Measurements from ENCODE around the gene TDRD3. TPM values are rescaled to one million over a fixed set of nuclear protein-coding genes. Genes with fewer than 3 reads are reported as not detected.

Gene TDRD3
- total and polyA plus RNA-seq, 2 donors from 2014 or later: 14.9 to 42.2 TPM

DNA sequence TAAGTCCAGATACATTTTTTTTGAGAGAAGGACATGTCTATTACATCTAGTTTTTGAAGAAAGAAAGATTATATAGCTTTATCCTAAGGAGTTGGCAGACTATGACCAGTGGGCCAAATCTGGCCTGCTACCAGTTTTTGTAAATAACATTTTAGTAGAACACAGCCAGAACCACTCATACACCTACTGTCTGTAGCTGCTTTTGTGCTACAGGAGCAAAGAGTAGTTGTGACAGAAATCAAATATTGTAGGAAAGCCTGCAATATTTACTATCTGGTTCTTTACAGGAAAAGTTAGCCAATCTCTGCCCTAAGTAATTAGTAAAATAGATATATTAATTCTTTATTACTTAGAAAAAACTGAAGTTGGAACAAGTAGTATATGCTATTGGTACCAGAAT is 17.2 kb downstream of the TDRD3 start:
- Histone ChIP-seq H3K4me1 (ENCODE audit: control insufficient read depth in 2 of 3, insufficient read depth in 2 of 3, low read depth in 1 of 3, low read length in 3 of 3) (peaks cover 0 to 10% (median 0%) of the 10 kb centered on the region in 3 donors), H3K9me3 (ENCODE audit: control insufficient read depth in 2 of 3, insufficient read depth in 1 of 3, low read length in 3 of 3) (no peaks in the 10 kb centered on the region), H3K9ac (ENCODE audit: low read length in 3 of 3) (no peak overlapping the region), H3K4me3 (ENCODE audit: low read length in 3 of 3) (no peak overlapping the region), H3K27ac (ENCODE audit: low read depth in 2 of 2, low read length in 2 of 2) (no peak overlapping the region), H3K36me3 (ENCODE audit: control insufficient read depth in 2 of 3, insufficient read depth in 3 of 3, low read length in 3 of 3) (no peaks in the 10 kb centered on the region), H3K27me3 (ENCODE audit: control insufficient read depth, insufficient read depth, low read length) (no peaks in the 10 kb centered on the region)
- TF ChIP-seq, protein P1, sequence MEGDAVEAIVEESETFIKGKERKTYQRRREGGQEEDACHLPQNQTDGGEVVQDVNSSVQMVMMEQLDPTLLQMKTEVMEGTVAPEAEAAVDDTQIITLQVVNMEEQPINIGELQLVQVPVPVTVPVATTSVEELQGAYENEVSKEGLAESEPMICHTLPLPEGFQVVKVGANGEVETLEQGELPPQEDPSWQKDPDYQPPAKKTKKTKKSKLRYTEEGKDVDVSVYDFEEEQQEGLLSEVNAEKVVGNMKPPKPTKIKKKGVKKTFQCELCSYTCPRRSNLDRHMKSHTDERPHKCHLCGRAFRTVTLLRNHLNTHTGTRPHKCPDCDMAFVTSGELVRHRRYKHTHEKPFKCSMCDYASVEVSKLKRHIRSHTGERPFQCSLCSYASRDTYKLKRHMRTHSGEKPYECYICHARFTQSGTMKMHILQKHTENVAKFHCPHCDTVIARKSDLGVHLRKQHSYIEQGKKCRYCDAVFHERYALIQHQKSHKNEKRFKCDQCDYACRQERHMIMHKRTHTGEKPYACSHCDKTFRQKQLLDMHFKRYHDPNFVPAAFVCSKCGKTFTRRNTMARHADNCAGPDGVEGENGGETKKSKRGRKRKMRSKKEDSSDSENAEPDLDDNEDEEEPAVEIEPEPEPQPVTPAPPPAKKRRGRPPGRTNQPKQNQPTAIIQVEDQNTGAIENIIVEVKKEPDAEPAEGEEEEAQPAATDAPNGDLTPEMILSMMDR (IDR thresholded peaks at IDR 0.05; ENCODE audit: borderline replicate concordance, extremely low read depth, insufficient read depth): no peak
- DNase-seq (no peak), FAIRE-seq (no peak)
- intact Hi-C loops (cut with DNase I): no loop called here

DNA sequence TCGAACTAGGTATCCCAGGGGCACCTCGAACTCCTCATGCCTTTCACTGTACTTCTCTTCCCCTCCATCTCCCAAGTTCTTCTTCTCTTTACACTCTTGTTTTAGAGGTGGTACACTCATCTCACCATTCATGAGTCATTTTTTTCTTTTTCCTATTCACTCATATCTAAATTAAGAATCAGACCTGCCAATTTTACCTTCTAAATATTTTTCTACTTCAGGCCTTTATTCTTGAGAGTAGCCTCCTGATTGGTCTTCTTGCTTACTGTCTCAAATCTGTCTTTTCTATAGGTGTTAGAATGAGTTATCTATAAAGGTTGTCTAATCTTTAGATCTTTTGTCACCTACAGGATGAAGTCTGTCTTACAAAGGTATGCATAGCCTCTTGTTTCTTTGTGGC is 20.7 kb downstream of the TDRD3 start:
- intact Hi-C loops (cut with DNase I): no loop called here
- no peak for FAIRE-seq
- Histone ChIP-seq H3K27ac (ENCODE audit: low read depth in 2 of 2, low read length in 2 of 2) (no peak overlapping the region), H3K4me1 (ENCODE audit: control insufficient read depth in 2 of 3, insufficient read depth in 2 of 3, low read depth in 1 of 3, low read length in 3 of 3) (peaks cover 0 to 2% (median 0%) of the 10 kb centered on the region in 3 donors), H3K27me3 (ENCODE audit: control insufficient read depth, insufficient read depth, low read length) (no peaks in the 10 kb centered on the region), H3K9me3 (ENCODE audit: control insufficient read depth in 2 of 3, insufficient read depth in 1 of 3, low read length in 3 of 3) (no peaks in the 10 kb centered on the region), H3K4me3 (ENCODE audit: low read length in 3 of 3) (no peak overlapping the region), H3K9ac (ENCODE audit: low read length in 3 of 3) (no peak overlapping the region), H3K36me3 (ENCODE audit: control insufficient read depth in 2 of 3, insufficient read depth in 3 of 3, low read length in 3 of 3) (no peaks in the 10 kb centered on the region)
- TF ChIP-seq, protein P1 (IDR thresholded peaks at IDR 0.05; ENCODE audit: borderline replicate concordance, extremely low read depth, insufficient read depth): no peak
- no peak for DNase-seq

DNA sequence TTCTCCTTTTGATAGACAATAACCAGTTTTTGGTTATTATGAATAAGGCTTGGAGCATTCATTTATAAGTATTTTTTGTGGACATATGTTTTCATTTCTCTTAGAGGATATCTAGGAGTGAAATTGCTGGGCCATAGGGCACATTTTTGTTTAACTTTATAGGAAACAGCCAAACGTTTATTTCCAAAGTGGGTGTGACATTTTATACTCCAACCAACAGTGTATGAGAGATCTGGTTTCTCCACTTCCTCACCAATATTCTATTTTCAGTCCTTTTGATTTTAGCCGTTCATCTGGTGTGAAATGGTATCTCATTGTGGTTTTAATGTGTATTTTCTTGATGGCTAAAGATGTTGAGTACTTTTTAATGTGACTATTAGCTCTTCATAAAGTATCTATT is 21.9 kb downstream of the TDRD3 start:
- TF ChIP-seq, protein P1 (IDR thresholded peaks at IDR 0.05; ENCODE audit: borderline replicate concordance, extremely low read depth, insufficient read depth): no peak
- no peak for FAIRE-seq
- H3K4me1 ChIP-seq (ENCODE audit: control insufficient read depth in 2 of 3, insufficient read depth in 2 of 3, low read depth in 1 of 3, low read length in 3 of 3): no peaks in the 10 kb centered on the region
- H3K36me3 ChIP-seq (ENCODE audit: control insufficient read depth in 2 of 3, insufficient read depth in 3 of 3, low read length in 3 of 3): no peaks in the 10 kb centered on the region
- H3K27me3 ChIP-seq (ENCODE audit: control insufficient read depth, insufficient read depth, low read length): no peaks in the 10 kb centered on the region
- no peaks in the 10 kb centered on the region for H3K9me3 ChIP-seq (ENCODE audit: control insufficient read depth in 2 of 3, insufficient read depth in 1 of 3, low read length in 3 of 3)
- no peak overlapping the region for H3K27ac ChIP-seq (ENCODE audit: low read depth in 2 of 2, low read length in 2 of 2)
- no peak overlapping the region for H3K4me3 ChIP-seq (ENCODE audit: low read length in 3 of 3)
- no peak for DNase-seq
- no peak overlapping the region for H3K9ac ChIP-seq (ENCODE audit: low read length in 3 of 3)
- intact Hi-C loops (cut with DNase I): no loop called here

GRCh38 chr13:60425332-60425731 is 28.3 kb downstream of the TDRD3 start:
- H3K4me1 ChIP-seq (ENCODE audit: control insufficient read depth in 2 of 3, insufficient read depth in 2 of 3, low read depth in 1 of 3, low read length in 3 of 3): no peaks in the 10 kb centered on the region
- FAIRE-seq (no peak), DNase-seq (no peak)
- H3K4me3 ChIP-seq (ENCODE audit: low read length in 3 of 3): no peak overlapping the region
- no peaks in the 10 kb centered on the region for H3K9me3 ChIP-seq (ENCODE audit: control insufficient read depth in 2 of 3, insufficient read depth in 1 of 3, low read length in 3 of 3)
- H3K36me3 ChIP-seq (ENCODE audit: control insufficient read depth in 2 of 3, insufficient read depth in 3 of 3, low read length in 3 of 3): no peaks in the 10 kb centered on the region
- intact Hi-C loops (cut with DNase I): no loop called here
- no peak overlapping the region for H3K27ac ChIP-seq (ENCODE audit: low read depth in 2 of 2, low read length in 2 of 2)
- no peaks in the 10 kb centered on the region for H3K27me3 ChIP-seq (ENCODE audit: control insufficient read depth, insufficient read depth, low read length)
- TF ChIP-seq, protein P1 (IDR thresholded peaks at IDR 0.05; ENCODE audit: borderline replicate concordance, extremely low read depth, insufficient read depth): no peak
- H3K9ac ChIP-seq (ENCODE audit: low read length in 3 of 3): no peak overlapping the region

Data from kidney (tissue), 14 donors.